Caco-2 (cell line): ENCODE data around the gene RNU5B-1. TPM values are rescaled to one million over a fixed set of nuclear protein-coding genes. Genes with fewer than 3 reads are reported as not detected.

Experiments used
- BruUV-seq: library from RNA; stranded (reverse); fragments of 400-500 nt; replicated peaks from 2 replicates; lab custom pipeline; 2021; lab: Mats Ljungman, UMichigan
- CTCF ChIA-PET: fragments of 300-600 bp; sonication (Branson Sonifier 250); formaldehyde crosslinking; loops from one replicate; lab custom pipeline; 2022; ENCODE audit warnings: antibody characterized with exemption; lab: Charles Lee
- POLR2A ChIA-PET: fragments of 300-600 bp; sonication (Branson Sonifier 250); formaldehyde crosslinking; loops from one replicate; lab custom pipeline; 2022; ENCODE audit warnings: antibody characterized with exemption; lab: Charles Lee
- DNase-seq, 2 experiments: peaks; one replicate each; pipeline versions ENCODE4 v3.0.0 to v3.0.0-alpha.2; 2020 to 2022
- H3K27me3 ChIP-seq: replicated peaks from 2 replicates; pipeline ENCODE4 v1.6.0; 2011; ENCODE audit warnings: low read length; ENCODE audit not compliant: control insufficient read depth, insufficient read depth
- H3K36me3 ChIP-seq: 2 replicates; pipeline ENCODE4 v1.5.1; 2011; ENCODE audit warnings: low read length; ENCODE audit not compliant: control insufficient read depth, insufficient read depth
- H3K4me1 ChIP-seq: fragments of 250-450 bp; sonication (Bioruptor Pico); 2 replicates; pipeline ENCODE4 v1.5.1; 2020; ENCODE audit warnings: mild to moderate bottlenecking
- H3K4me3 ChIP-seq: 2 replicates; pipeline ENCODE4 v1.5.1; 2011; ENCODE audit warnings: low read depth, mild to moderate bottlenecking, control low read depth, low read length
- H3K9me3 ChIP-seq: fragments of 250-450 bp; sonication (Bioruptor Pico); 2 replicates; pipeline ENCODE4 v1.5.1; 2020; ENCODE audit warnings: mild to moderate bottlenecking, moderate library complexity
- H3K27ac Mint-ChIP-seq: one replicate; pipeline ENCODE4 v1.8.0; 2022; ENCODE audit warnings: mixed read lengths; ENCODE audit not compliant: unreplicated experiment
- H3K27me3 Mint-ChIP-seq: one replicate; pipeline ENCODE4 v1.8.0; 2022; ENCODE audit warnings: mixed read lengths; ENCODE audit not compliant: insufficient read depth, unreplicated experiment
- H3K36me3 Mint-ChIP-seq: one replicate; pipeline ENCODE4 v1.8.0; 2022; ENCODE audit warnings: mild to moderate bottlenecking, mixed read lengths; ENCODE audit not compliant: insufficient read depth, unreplicated experiment
- H3K4me1 Mint-ChIP-seq: one replicate; pipeline ENCODE4 v1.8.0; 2022; ENCODE audit warnings: low read depth, mixed read lengths; ENCODE audit not compliant: unreplicated experiment
- H3K4me3 Mint-ChIP-seq: one replicate; pipeline ENCODE4 v1.8.0; 2022; ENCODE audit warnings: mild to moderate bottlenecking, moderate library complexity, mixed read lengths; ENCODE audit not compliant: unreplicated experiment
- H3K9me3 Mint-ChIP-seq: one replicate; pipeline ENCODE4 v1.8.0; 2022; ENCODE audit warnings: mixed read lengths; ENCODE audit not compliant: unreplicated experiment
- intact Hi-C: fragments of 100-400 bp; cut with micrococcal nuclease; formaldehyde crosslinking; loops from one replicate; pipeline ENCODE4 v1.10.0; 2022; ENCODE audit not compliant: unreplicated experiment
- total RNA-seq: library from RNA; stranded (reverse); gene quantifications from 2 replicates; pipeline ENCODE4 v1.2.3, GENCODE V29; 2022
- TF ChIP-seq, protein P1 (sequence below), 2 experiments: fragments of 200-600 bp in 1 of 2; IDR thresholded peaks; 1 replicate in 1 of 2; 2 replicates in 1 of 2; pipeline versions ENCODE4 v1.5.1 to v1.8.0; 2011 to 2022; ENCODE audit warnings: antibody characterized with exemption in 1 of 2, control low read depth in 1 of 2, inconsistent platforms in 1 of 2, low read depth in 1 of 2, low read length in 1 of 2, mild to moderate bottlenecking in 1 of 2, moderate library complexity in 1 of 2; ENCODE audit not compliant: insufficient read depth in 1 of 2, severe bottlenecking in 1 of 2, unreplicated experiment in 1 of 2

Gene RNU5B-1
- total RNA-seq, 1 experiment from 2014 or later: not detected

DNA sequence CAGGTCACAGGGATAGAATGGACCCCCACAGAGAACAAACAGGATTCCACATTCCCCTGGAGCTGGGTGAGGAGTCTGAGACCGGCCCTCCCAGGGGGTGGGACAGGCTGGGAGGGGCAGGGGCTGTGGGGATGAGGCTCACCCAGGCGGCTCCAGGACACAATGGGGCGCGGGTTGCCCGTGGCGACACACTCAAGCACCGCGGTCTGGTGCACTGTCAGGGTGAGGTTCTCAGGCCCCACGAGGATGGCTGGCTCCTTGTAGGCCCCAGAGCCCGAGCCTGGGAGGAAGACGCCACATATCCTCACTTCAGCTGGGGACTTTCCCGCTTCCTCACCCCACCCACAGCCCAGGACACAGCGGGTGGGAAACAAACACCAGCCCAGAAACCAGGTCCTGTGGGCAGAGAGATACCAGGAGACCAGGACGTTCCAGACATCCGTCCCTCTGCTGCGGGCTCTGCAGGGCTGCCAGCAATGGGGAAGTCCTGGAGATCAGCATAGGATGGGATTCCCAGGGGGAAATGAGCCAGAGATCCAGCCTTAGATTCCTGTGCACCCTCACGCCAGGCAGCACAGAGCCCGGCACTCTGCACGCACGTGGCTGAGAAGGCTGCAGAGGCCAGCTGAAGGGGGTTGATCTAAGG is 30.2 kb downstream of the RNU5B-1 start:
- Histone ChIP-seq H3K4me1 (peaks cover 15% of the 10 kb centered on the region; the same call in 1 of the 2 replicates), H3K4me3 (no peak overlapping the region), H3K36me3 (peaks cover 1% of the 10 kb centered on the region; the same call in 1 of the 2 replicates), H3K9me3 (no peaks in the 10 kb centered on the region), H3K27me3 (no peaks in the 10 kb centered on the region)
- POLR2A ChIA-PET: no interaction called here
- TF ChIP-seq, protein P1, sequence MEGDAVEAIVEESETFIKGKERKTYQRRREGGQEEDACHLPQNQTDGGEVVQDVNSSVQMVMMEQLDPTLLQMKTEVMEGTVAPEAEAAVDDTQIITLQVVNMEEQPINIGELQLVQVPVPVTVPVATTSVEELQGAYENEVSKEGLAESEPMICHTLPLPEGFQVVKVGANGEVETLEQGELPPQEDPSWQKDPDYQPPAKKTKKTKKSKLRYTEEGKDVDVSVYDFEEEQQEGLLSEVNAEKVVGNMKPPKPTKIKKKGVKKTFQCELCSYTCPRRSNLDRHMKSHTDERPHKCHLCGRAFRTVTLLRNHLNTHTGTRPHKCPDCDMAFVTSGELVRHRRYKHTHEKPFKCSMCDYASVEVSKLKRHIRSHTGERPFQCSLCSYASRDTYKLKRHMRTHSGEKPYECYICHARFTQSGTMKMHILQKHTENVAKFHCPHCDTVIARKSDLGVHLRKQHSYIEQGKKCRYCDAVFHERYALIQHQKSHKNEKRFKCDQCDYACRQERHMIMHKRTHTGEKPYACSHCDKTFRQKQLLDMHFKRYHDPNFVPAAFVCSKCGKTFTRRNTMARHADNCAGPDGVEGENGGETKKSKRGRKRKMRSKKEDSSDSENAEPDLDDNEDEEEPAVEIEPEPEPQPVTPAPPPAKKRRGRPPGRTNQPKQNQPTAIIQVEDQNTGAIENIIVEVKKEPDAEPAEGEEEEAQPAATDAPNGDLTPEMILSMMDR (IDR thresholded peaks at IDR 0.05; ENCODE audit: insufficient read depth in 1 of 2, low read depth in 1 of 2, low read length in 1 of 2, severe bottlenecking in 1 of 2, unreplicated experiment in 1 of 2): no peak
- H3K4me1 Mint-ChIP-seq: peaks cover 4% of the 10 kb centered on the region
- no peak overlapping the region for H3K4me3 Mint-ChIP-seq
- no peak overlapping the region for H3K27ac Mint-ChIP-seq
- H3K9me3 Mint-ChIP-seq: no peaks in the 10 kb centered on the region
- H3K36me3 Mint-ChIP-seq: peaks cover 12% of the 10 kb centered on the region
- H3K27me3 Mint-ChIP-seq: no peaks in the 10 kb centered on the region
- intact Hi-C loops: no loop called here
- DNase-seq: no peak
- CTCF ChIA-PET: no interaction called here
- BruUV-seq: no TSS peak

- H3K9me3 ChIP-seq: no peaks in the 10 kb centered on the region
- intact Hi-C loops: no loop called here
- no peaks in the 10 kb centered on the region for H3K9me3 Mint-ChIP-seq
- TF ChIP-seq, protein P1 (IDR thresholded peaks at IDR 0.05; ENCODE audit: insufficient read depth in 1 of 2, low read depth in 1 of 2, low read length in 1 of 2, severe bottlenecking in 1 of 2, unreplicated experiment in 1 of 2): no peak
- no peaks in the 10 kb centered on the region for H3K27me3 Mint-ChIP-seq
- peaks cover 12% of the 10 kb centered on the region for H3K4me1 Mint-ChIP-seq
- no TSS peak for BruUV-seq
- ChIA-PET CTCF (interaction anchor here (0.6 kb wide), 1 partner anchor 50 kb away, joined by 4 read pairs; no protein-coding TSS in a partner anchor), POLR2A (no interaction called here)
- peaks cover 18% of the 10 kb centered on the region for H3K36me3 Mint-ChIP-seq
- H3K27ac Mint-ChIP-seq: no peak overlapping the region
- no peaks in the 10 kb centered on the region for H3K27me3 ChIP-seq
- H3K4me1 ChIP-seq: peaks cover 22% of the 10 kb centered on the region; the same call in 1 of the 2 replicates
- no peak overlapping the region for H3K4me3 ChIP-seq
- peaks cover 1% of the 10 kb centered on the region; the same call in 1 of the 2 replicates for H3K36me3 ChIP-seq
- no peak for DNase-seq
- H3K4me3 Mint-ChIP-seq: no peak overlapping the region
These were observed 31.0 kb downstream of the RNU5B-1 start for GRCh38 chr15:65335278-65336055.
